Naive thymus-derived CD4-positive, alpha-beta T cell (primary cell): Measurements from ENCODE around the gene LDAH. TPM values are rescaled to one million over a fixed set of nuclear protein-coding genes. Genes with fewer than 3 reads are reported as not detected.
A peak's percentile ranks its signal among the peaks of the same experiment; 100 is the strongest.

Experiments used
- ATAC-seq: fragments of 150-1000 bp; cut with Tn5 transposase; 2 replicates; pipeline ENCODE4 v1.10.0; 2021; ENCODE audit warnings: mild to moderate bottlenecking, moderate library complexity
- CTCF ChIA-PET: fragments of 350-600 bp; sonication (Branson Sonifier 250); formaldehyde crosslinking; loops from one replicate; lab custom pipeline; 2021; ENCODE audit warnings: antibody characterized with exemption; lab: Charles Lee
- POLR2A ChIA-PET: fragments of 350-600 bp; sonication (Branson Sonifier 250); formaldehyde crosslinking; loops from one replicate; lab custom pipeline; 2021; ENCODE audit warnings: antibody characterized with exemption, inconsistent platforms; lab: Charles Lee
- DNase-seq, 9 donors: peaks; one replicate each; pipeline versions ENCODE4 v3.0.0 to v3.0.0-alpha.2; 2020 to 2022; ENCODE audit warnings: mixed read lengths in 1 of 9
- H3K27ac ChIP-seq: one replicate; pipeline ENCODE4 v1.7.0; 2013; ENCODE audit warnings: mild to moderate bottlenecking, low read depth, low read length, moderate library complexity
- H3K27me3 ChIP-seq, 2 donors: one replicate each; pipeline ENCODE4 v1.7.0; 2013; ENCODE audit warnings: low read length in 2 of 2, mild to moderate bottlenecking in 2 of 2, moderate library complexity in 2 of 2; ENCODE audit not compliant: control insufficient read depth in 2 of 2, insufficient read depth in 2 of 2
- H3K36me3 ChIP-seq, 3 experiments: 1 replicate in 2 of 3; 2 replicates in 1 of 3; pipeline ENCODE4 v1.7.0; 2013; ENCODE audit warnings: low read length in 3 of 3, mild to moderate bottlenecking in 3 of 3, moderate library complexity in 1 of 3; ENCODE audit not compliant: insufficient read depth in 3 of 3, control insufficient read depth in 2 of 3
- H3K4me1 ChIP-seq, 2 donors: one replicate each; pipeline ENCODE4 v1.7.0; 2013; ENCODE audit warnings: low read length in 2 of 2, mild to moderate bottlenecking in 2 of 2, moderate library complexity in 1 of 2; ENCODE audit not compliant: control insufficient read depth in 2 of 2, insufficient read depth in 2 of 2
- H3K4me3 ChIP-seq: 2 replicates; pipeline ENCODE4 v1.7.0; 2013; ENCODE audit warnings: mild to moderate bottlenecking, low read length
- H3K9me3 ChIP-seq, 3 experiments: 1 replicate in 2 of 3; 2 replicates in 1 of 3; pipeline ENCODE4 v1.7.0; 2013; ENCODE audit warnings: low read length in 3 of 3; ENCODE audit not compliant: control insufficient read depth in 2 of 3
- H3K27ac Mint-ChIP-seq, 9 donors: one replicate each; pipeline ENCODE4 v1.8.0; 2020 to 2022; ENCODE audit warnings: mixed read lengths in 9 of 9, mild to moderate bottlenecking in 8 of 9, moderate library complexity in 5 of 9, inconsistent platforms in 2 of 9
- H3K27me3 Mint-ChIP-seq, 5 donors: one replicate each; pipeline ENCODE4 v1.8.0; 2021 to 2022; ENCODE audit warnings: mixed read lengths in 5 of 5, mild to moderate bottlenecking in 1 of 5
- H3K36me3 Mint-ChIP-seq, 5 donors: one replicate each; pipeline ENCODE4 v1.8.0; 2020 to 2022; ENCODE audit warnings: mixed read lengths in 5 of 5, mild to moderate bottlenecking in 3 of 5, inconsistent platforms in 1 of 5
- H3K4me1 Mint-ChIP-seq, 7 donors: one replicate each; pipeline ENCODE4 v1.8.0; 2020 to 2022; ENCODE audit warnings: mixed read lengths in 7 of 7, mild to moderate bottlenecking in 3 of 7, inconsistent platforms in 1 of 7
- H3K4me3 Mint-ChIP-seq, 10 donors: one replicate each; pipeline ENCODE4 v1.8.0; 2020 to 2022; ENCODE audit warnings: mild to moderate bottlenecking in 10 of 10, mixed read lengths in 10 of 10, moderate library complexity in 6 of 10, inconsistent platforms in 2 of 10
- H3K9me3 Mint-ChIP-seq, 11 donors: one replicate each; pipeline ENCODE4 v1.8.0; 2020 to 2022; ENCODE audit warnings: mixed read lengths in 11 of 11, mild to moderate bottlenecking in 4 of 11, inconsistent platforms in 1 of 11, moderate library complexity in 1 of 11
- intact Hi-C, 2 donors: fragments of 100-400 bp; cut with micrococcal nuclease; formaldehyde crosslinking; loops; one replicate each; pipeline ENCODE4 v1.15.1; 2023
- polyA plus RNA-seq, 2 donors: library from polyadenylated mRNA; unstranded; fragments of 300-500 nt; fragmentation: Illumina TruSeq; gene quantifications; one replicate each; pipeline ENCODE4 v1.2.3, GENCODE V29; 2021
- total RNA-seq, 6 experiments: library from RNA in 5 of 6; stranded (reverse) in 5 of 6; gene quantifications; 1 replicate in 5 of 6; 2 replicates in 1 of 6; pipeline ENCODE4 v1.2.3 and lab custom pipeline; 2021 to 2026

LDAH gene
- total and polyA plus RNA-seq, 7 experiments from 2014 or later, result 8.6 to 29.8 (median 15.8) TPM

DNA sequence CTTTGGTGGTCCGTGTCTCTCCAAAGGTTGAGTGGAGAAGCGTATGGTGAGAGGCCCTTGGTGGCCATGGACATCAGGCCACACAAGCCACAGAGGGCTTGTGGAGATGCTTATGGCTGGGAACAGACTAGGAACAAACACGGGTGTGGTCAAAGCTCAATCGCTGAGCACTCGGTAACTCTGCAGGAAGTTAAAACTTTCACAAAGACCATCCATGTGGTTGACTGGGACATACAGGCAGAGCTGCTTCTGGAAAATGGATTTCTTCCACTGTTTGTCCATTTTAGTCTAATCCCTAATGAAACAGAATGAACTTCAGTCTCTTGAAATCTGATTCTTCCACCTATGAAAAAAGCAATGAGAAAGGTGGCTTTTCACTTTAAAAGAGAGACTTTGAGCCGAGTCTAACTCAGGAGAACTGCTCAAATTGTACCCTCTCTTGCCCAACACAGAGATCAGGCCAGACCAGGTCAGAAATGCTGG is 138.3 kb downstream of the LDAH start:
- Histone ChIP-seq H3K4me3 (no peak overlapping the region), H3K27me3 (no peaks in the 10 kb centered on the region), H3K4me1 (no peaks in the 10 kb centered on the region), H3K9me3 (peaks cover 0 to under 1% (median 0%) of the 10 kb centered on the region in 3 experiments), H3K27ac (no peak overlapping the region), H3K36me3 (peaks cover 0 to 39% (median 6%) of the 10 kb centered on the region in 3 experiments)
- POLR2A ChIA-PET, result no interaction called here
- Mint-ChIP-seq H3K9me3 (no peaks in the 10 kb centered on the region), H3K27ac (no peak overlapping the region), H3K36me3 (peaks cover 8 to 59% (median 45%) of the 10 kb centered on the region in 5 donors), H3K4me1 (peaks cover 0 to 8% (median 2%) of the 10 kb centered on the region in 7 donors), H3K27me3 (no peaks in the 10 kb centered on the region), H3K4me3 (no peak overlapping the region)
- intact Hi-C loops, result loop anchor here in 1 of 2 donors (5.0 kb wide), 1 partner anchor 278 kb away; no protein-coding TSS in a partner anchor
- CTCF ChIA-PET, result no interaction called here
- DNase-seq, result no peak
- ATAC-seq, result no peak

DNA sequence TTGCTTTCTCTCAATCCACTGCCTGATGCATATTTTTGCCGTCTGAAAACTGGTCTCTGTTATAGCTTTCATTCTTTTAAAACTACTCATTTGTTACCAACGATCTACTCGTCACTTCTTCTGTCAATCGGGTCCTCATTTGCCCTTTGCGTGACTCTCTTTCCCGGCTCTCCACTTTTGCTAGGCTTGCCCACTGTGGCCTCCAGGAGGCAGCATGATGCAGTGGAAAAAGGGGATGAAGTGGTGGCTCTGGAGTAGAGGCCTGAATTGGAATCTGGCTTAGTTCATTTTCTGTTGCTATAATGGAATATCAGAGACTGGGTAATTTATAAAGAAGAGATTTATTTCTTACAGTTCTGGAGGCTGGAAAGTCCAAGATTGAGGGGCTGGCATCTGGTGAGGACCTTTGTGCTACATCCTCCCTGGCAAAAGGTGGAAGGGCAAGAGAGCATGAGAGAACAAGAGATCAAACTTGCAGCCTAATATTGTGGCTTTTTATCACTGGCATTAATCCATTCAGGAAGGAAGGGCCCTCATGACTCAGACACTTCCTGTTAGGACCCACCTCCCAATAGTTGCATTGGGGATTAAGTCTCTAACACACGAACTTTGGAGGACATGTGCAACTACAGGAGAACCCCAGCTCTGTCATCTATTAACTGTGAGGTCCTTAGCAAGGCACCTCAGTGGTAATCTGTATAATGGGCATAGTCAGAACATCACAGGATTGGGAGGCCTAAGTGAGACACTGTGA is 140.6 kb downstream of the LDAH start:
- no peak overlapping the region for H3K4me3 ChIP-seq
- H3K27ac ChIP-seq, result no peak overlapping the region
- CTCF ChIA-PET, result no interaction called here
- no peaks in the 10 kb centered on the region for H3K27me3 Mint-ChIP-seq
- H3K27ac Mint-ChIP-seq, result peak overlapping the region in 3 of 9 donors; percentile 31 to 49 (median 34)
- DNase-seq (no peak), ATAC-seq (no peak)
- POLR2A ChIA-PET, result no interaction called here
- H3K4me1 Mint-ChIP-seq, result peaks cover 0 to 8% (median 2%) of the 10 kb centered on the region in 7 donors
- H3K36me3 Mint-ChIP-seq, result peaks cover 8 to 42% (median 29%) of the 10 kb centered on the region in 5 donors
- peaks cover 0 to 30% (median 5%) of the 10 kb centered on the region in 3 experiments for H3K36me3 ChIP-seq
- H3K9me3 ChIP-seq, result no peaks in the 10 kb centered on the region
- no peaks in the 10 kb centered on the region for H3K9me3 Mint-ChIP-seq
- H3K27me3 ChIP-seq, result no peaks in the 10 kb centered on the region
- H3K4me3 Mint-ChIP-seq, result no peak overlapping the region
- H3K4me1 ChIP-seq, result no peaks in the 10 kb centered on the region
- intact Hi-C loops, result loop anchor here in 1 of 2 donors (5.0 kb wide), 1 partner anchor 280 kb away; no protein-coding TSS in a partner anchor

DNA sequence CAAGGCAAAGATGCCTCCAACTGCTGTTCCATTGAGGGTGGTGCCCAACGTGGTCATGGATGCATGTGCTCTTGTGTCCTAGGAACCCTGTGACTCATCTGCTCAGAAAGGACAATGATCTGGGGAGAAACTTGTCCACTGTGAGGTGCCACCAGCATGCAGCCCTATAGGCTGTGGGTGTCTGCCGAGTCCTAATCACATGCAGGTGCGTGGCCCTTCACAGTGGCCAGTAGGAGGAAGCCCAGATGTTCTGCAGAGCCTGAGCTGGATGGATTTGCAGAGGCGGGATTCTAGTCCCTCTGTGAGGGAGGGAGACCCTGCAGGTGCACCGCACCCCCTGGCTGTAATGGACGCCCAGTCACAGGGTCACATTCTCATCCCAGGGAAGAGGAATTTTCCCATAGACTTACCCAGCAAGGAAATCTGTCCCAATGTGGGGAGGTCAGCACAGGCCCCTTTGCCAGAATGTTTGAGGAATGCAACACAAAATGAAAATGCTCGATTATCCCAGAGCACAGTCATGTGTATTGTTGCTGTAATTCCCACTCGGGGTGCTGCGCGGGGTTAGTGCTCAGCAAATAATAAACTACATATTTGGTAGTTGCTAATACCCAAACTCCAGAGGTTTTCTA is 142.0 kb downstream of the LDAH start:
- ChIA-PET POLR2A (no interaction called here), CTCF (no interaction called here)
- no peaks in the 10 kb centered on the region for H3K4me1 ChIP-seq
- H3K27me3 Mint-ChIP-seq, result no peaks in the 10 kb centered on the region
- H3K4me3 ChIP-seq, result no peak overlapping the region
- no peak overlapping the region for H3K4me3 Mint-ChIP-seq
- H3K9me3 Mint-ChIP-seq, result no peaks in the 10 kb centered on the region
- no peaks in the 10 kb centered on the region for H3K27me3 ChIP-seq
- no peaks in the 10 kb centered on the region for H3K9me3 ChIP-seq
- peaks cover 4 to 29% (median 16%) of the 10 kb centered on the region in 5 donors for H3K36me3 Mint-ChIP-seq
- DNase-seq (no peak), ATAC-seq (no peak)
- intact Hi-C loops, result loop anchor here in 1 of 2 donors (5.0 kb wide), 1 partner anchor 281 kb away; no protein-coding TSS in a partner anchor
- peaks cover 0 to 22% (median 0%) of the 10 kb centered on the region in 3 experiments for H3K36me3 ChIP-seq
- peaks cover 0 to 8% (median 2%) of the 10 kb centered on the region in 7 donors for H3K4me1 Mint-ChIP-seq
- H3K27ac ChIP-seq, result no peak overlapping the region
- H3K27ac Mint-ChIP-seq, result no peak overlapping the region

DNA sequence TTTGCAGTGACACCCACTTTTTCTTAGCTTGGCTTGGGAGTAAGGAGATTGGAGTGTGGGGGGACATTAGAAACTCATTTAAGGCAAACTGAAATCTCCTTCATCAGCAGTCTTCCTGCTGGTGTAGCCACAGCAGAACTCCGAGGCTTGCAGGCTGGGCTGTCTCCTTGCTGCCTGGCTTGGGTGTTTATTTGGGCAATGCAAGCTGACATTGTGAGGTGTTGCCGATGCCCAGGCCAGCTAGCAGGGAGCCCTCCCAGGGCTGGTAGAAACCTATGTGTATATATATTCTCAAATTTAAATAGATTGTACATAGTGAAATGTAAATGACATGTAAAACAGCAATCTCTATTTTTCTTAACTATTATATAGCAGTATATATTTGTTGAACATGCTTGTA is 144.1 kb downstream of the LDAH start:
- Histone ChIP-seq H3K4me3 (no peak overlapping the region), H3K36me3 (peaks cover 0 to 12% (median 0%) of the 10 kb centered on the region in 3 experiments), H3K27ac (no peak overlapping the region), H3K9me3 (no peaks in the 10 kb centered on the region), H3K4me1 (no peaks in the 10 kb centered on the region), H3K27me3 (no peaks in the 10 kb centered on the region)
- Mint-ChIP-seq H3K4me1 (peaks cover 0 to 13% (median 3%) of the 10 kb centered on the region in 7 donors), H3K27me3 (peaks cover 0 to 9% (median 0%) of the 10 kb centered on the region in 5 donors), H3K36me3 (peaks cover 0 to 17% (median 8%) of the 10 kb centered on the region in 5 donors), H3K9me3 (no peaks in the 10 kb centered on the region), H3K4me3 (no peak overlapping the region), H3K27ac (no peak overlapping the region)
- ATAC-seq (no peak), DNase-seq (no peak)
- intact Hi-C loops, result no loop called here
- ChIA-PET POLR2A (no interaction called here), CTCF (interaction anchor here (1.0 kb wide), 1 partner anchor 17 kb away, joined by 4 read pairs; no protein-coding TSS in a partner anchor)

DNA sequence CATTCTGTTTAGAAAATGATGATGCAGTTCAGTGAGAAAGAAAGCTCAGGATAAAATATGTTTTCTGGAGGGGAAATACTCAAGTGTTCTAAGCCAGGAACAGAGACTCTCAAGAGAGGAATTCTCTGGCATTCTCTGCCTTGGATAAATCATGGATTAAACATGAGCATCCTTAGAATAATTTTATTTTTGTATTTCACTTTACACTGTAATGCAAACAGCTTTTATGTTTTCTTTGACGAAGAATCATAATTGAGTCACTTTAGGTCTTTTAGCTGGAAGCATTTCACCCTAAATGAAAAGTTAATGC is 144.9 kb downstream of the LDAH start:
- H3K27ac Mint-ChIP-seq, result peak overlapping the region in 2 of 9 donors; percentile 37 to 74
- no peak overlapping the region for H3K4me3 Mint-ChIP-seq
- ATAC-seq, result no peak
- Histone ChIP-seq H3K36me3 (peaks cover 0 to 12% (median 0%) of the 10 kb centered on the region in 3 experiments), H3K9me3 (no peaks in the 10 kb centered on the region), H3K4me3 (no peak overlapping the region), H3K4me1 (no peaks in the 10 kb centered on the region), H3K27ac (no peak overlapping the region), H3K27me3 (no peaks in the 10 kb centered on the region)
- intact Hi-C loops, result no loop called here
- H3K4me1 Mint-ChIP-seq, result peaks cover 0 to 7% (median 3%) of the 10 kb centered on the region in 7 donors
- H3K9me3 Mint-ChIP-seq, result no peaks in the 10 kb centered on the region
- ChIA-PET POLR2A (no interaction called here), CTCF (interaction anchor here (0.7 to 0.8 kb wide), 2 partner anchors 10 to 17 kb away, joined by 3 read pairs; no protein-coding TSS in a partner anchor)
- peaks cover 0 to 17% (median 3%) of the 10 kb centered on the region in 5 donors for H3K27me3 Mint-ChIP-seq
- peaks cover 0 to 16% (median 3%) of the 10 kb centered on the region in 5 donors for H3K36me3 Mint-ChIP-seq
- no peak for DNase-seq

DNA sequence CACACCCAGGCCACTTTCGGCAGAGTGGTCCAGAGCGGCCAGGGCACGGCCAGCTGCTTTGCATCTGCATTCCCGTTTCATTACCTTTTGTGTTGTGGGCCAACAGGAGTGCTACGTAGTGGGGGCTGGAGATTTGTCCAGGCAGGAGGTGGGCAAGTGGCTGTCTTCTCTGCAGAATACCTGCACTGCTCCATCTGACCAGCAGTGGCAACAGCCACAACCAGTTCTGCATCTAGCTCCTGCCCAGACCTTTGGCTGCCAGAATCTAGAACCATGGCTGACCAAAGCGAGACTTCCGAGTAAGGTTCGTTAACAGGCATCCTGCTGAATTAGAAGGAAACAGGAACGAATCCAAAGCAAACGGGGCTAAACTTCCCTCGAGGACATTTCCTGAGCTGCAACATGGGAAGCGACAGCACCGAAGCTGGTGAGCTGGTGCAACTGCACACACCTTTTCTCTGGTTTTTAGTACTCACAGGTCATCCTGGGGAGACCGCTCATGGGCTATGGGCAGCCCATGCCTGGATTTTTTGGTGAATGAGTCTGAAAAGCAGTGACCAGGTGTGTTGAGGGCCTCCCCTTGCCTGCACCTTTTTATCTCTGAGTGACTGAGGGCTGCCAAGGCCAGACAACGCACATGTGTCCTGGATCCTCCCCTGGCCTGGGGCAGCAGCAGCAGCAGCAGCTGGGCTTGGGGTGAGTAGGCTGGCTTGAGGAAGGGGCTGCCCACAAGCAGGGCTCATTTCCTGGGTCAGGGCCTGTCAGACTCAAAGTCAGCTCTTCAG is 145.4 kb downstream of the LDAH start:
- POLR2A ChIA-PET, result no interaction called here
- DNase-seq, result no peak
- peaks cover 0 to 11% (median 3%) of the 10 kb centered on the region in 5 donors for H3K36me3 Mint-ChIP-seq
- Histone ChIP-seq H3K4me3 (no peak overlapping the region), H3K27ac (no peak overlapping the region), H3K9me3 (no peaks in the 10 kb centered on the region), H3K4me1 (no peaks in the 10 kb centered on the region), H3K36me3 (peaks cover 0 to 12% (median 0%) of the 10 kb centered on the region in 3 experiments), H3K27me3 (no peaks in the 10 kb centered on the region)
- ATAC-seq, result no peak
- peaks cover 0 to 22% (median 8%) of the 10 kb centered on the region in 5 donors for H3K27me3 Mint-ChIP-seq
- CTCF ChIA-PET, result interaction anchor here (0.7 to 2.2 kb wide), 3 partner anchors 10 to 16 kb away, joined by 3 to 8 read pairs (median 3); no protein-coding TSS in a partner anchor
- intact Hi-C loops, result no loop called here
- H3K4me3 Mint-ChIP-seq, result no peak overlapping the region
- peaks cover 0 to 6% (median 2%) of the 10 kb centered on the region in 7 donors for H3K4me1 Mint-ChIP-seq
- peak overlapping the region in 3 of 9 donors; percentile 37 to 74 (median 38) for H3K27ac Mint-ChIP-seq
- H3K9me3 Mint-ChIP-seq, result no peaks in the 10 kb centered on the region
